Hepatocyte (in vitro differentiated cells): Measurements from ENCODE around the gene SRPK2.

Experiments
- CTCF ChIP-seq: fragments of 200-600 bp; sonication (generic); IDR thresholded peaks from 2 replicates; pipeline ENCODE4 v1.5.1; 2016; ENCODE audit warnings: antibody characterized with exemption, mild to moderate bottlenecking; ENCODE audit not compliant: poor library complexity
- EZH2 ChIP-seq: fragments of 200-600 bp; sonication (generic); IDR thresholded peaks from 2 replicates; pipeline ENCODE4 v1.6.1; 2016; ENCODE audit warnings: antibody characterized with exemption, mild to moderate bottlenecking, borderline replicate concordance

DNA sequence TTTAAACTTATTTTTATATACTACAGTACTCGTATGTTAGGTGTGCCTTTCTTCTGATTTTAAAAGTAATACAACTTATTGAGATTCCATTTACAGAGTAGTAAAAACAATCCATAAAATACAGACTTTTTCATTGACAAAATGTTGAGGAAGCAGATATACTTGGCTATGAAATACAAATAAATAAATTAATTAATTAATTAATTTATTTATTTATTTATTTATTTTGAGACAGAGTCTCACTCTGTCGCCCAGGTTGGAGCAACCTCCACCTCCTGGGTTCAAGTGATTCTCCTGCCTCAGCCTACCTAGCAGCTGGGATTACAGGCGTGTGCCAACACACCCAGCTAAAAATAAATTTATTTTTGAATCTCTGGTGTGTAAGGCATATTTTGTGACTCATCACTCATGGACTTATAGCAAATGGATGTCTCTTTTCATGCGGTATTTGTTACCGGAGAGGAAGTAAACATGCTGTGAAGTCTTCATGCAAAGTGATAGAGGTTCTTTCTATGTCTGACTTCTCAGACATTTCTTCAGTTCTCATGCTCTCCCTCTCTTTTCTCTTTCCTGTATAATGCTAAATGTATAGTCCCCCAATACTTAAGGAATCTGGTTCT lies 20.2 kb upstream of the SRPK2 start:
- TF ChIP-seq CTCF (no peak), EZH2 (no peak)
